ENCODE measurements around the gene C19orf53.
"Not testable (repeated sequence)": the region's sequence is repeated elsewhere in the genome, so short reads cannot be mapped to it uniquely, and the experiment has no call there.

C19orf53 gene

DNA sequence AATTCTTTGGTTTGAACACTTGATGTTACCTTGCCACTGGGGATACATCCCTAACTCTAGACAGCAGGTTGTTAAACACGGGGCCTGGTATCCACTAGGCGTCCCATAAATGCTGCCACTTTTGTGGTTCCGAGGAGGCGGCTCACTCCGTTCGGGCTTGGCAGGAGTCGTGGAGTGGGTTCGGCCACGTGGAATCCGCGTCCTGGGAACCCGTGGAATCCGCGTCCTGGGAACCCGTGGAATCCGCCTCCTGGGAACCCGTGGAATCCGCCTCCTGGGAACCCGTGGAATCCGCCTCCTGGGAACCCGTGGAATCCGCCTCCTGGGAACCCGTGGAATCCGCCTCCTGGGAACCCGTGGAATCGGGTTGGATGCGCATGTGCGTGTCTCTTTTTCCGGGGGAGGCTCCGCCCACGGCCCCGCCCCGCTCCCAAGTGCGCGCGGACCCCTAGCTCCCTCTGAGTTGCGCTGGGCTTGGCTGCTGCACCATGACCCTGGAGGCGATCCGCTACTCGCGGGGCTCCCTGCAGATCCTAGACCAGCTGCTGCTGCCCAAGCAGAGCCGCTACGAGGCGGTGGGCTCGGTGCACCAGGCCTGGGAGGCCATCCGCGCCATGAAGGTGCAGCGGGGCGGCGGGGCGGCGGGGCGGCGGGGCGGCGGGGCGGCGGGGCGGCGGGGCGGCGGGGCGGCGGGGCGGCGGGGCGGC, 10.0 kb upstream of the C19orf53 start, which contains the start of gene MRI1:
Gene MRI1 (plus strand): TSS at position 422 of the 707 bp plus-strand sequence. CDS start 67 bp downstream, at position 489.
- peak; percentile 91 for DNase-seq

DNA sequence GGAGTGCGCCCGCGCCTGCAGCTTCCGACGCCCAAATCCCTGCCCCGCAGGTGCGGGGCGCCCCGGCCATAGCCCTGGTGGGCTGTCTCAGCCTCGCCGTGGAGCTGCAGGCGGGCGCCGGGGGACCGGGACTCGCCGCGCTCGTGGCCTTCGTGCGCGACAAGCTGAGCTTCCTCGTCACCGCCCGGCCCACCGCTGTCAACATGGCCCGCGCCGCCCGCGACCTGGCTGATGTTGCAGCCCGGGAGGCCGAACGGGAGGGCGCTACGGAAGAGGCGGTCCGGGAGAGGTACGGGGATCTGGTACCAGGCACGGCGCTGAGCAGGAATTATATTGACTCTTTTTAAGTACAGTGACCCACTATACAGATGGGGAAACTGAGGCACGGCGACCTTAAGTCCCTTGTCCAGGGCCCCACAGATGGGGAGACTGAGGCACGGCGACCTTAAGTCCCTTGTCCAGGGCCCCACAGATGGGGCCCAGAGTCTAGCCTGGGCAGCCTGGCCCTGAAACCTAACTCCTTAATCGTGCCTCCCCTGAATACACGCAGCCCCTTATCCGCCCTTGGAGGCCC, 9.3 kb upstream of the C19orf53 start:
- peak; percentile 74 for DNase-seq

DNA sequence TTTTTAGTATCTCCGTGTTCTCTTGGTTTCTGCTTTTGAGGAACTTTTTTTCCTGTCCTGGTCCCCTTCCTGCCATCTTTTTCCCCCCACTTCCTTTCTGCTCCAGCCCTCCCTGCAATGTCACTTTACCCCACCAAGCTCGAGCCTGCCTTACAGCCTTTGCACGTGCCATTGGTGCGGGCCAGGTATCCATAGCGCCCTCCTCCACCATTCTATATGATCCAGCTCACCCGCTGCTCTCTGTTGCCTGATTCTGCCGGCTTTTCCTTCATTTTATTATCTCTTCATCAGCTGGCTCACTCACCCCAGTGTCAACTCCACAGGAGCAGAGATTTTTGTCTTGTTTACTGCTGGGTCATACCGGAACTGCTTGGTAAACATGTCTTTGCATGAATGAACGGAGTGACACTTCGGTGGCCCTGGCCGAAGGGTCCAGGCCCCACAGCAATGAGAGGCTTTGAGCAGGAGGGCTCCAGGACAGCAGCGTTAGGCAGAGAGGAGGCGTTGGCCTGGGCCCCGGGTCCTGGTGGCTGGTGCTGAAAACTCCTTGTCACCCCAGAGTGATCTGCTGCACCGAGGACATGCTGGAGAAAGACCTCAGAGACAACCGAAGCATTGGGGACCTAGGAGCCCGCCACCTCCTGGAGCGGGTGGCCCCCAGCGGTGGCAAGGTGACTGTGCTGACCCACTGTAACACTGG, 8.7 kb upstream of the C19orf53 start:
- DNase-seq, result no peak

DNA sequence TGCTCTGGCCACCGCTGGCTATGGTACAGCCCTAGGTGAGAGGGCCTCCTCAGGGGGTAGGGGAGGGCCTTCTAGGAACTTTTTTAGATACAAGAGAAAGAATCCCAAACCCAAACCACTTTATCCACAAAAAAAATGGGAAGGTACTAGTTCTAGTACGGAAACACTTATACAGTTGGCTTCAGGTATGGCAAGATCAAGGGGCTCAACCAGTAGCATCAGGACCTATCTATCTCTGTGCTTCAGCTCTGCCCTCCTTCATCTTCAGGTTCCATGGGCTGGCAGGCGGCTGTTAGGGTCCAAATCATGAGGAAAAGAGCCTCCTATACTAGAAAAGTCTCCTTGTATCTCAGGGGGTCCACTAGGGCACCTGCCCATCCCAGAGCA, 8.2 kb upstream of the C19orf53 start:
- no peak for DNase-seq

DNA sequence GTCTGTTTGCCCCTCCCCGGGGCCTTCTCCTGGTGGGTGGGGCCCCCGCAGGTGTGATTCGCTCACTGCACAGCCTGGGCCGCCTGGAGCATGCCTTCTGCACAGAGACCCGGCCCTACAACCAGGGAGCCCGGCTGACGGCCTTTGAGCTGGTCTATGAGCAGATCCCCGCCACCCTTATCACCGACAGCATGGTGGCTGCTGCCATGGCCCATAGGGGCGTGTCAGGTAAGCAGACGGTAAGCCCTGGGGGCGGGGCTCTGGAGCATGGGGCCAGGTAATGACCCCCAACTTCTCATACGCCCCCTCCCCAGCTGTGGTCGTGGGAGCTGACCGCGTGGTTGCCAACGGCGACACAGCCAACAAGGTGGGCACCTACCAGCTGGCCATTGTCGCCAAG, 5.7 kb upstream of the C19orf53 start:
- DNase-seq, result no peak

DNA sequence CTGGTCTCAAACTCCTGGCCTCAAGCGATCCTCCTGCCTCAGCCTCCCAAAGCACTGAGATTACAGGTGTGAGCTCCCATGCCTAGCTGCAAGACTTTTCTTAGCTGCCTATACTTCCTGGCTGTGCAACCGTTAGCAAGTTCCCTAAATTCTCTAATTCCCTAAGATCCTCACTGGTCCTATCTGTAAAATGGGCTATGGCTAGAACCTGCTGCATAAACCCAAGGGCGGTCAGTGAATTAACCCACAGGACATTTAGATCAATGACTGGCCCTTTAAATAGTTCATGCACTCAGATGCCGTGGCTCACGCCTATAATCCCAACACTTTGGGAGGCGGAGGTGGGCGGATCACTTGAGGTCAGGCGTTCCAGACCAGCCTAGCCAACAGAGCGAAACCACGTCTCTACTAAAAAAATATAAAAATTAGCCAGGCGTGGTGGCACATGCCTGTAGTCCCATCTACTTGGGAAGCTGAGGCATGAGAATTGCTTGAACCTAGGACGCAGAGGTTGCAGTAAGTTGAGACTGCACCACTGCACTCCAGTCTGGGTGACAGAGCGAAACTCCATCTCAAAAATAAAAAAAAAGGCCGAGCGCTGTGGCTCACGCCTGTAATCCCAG, 4.1 kb upstream of the C19orf53 start:
- no peak for DNase-seq

DNA sequence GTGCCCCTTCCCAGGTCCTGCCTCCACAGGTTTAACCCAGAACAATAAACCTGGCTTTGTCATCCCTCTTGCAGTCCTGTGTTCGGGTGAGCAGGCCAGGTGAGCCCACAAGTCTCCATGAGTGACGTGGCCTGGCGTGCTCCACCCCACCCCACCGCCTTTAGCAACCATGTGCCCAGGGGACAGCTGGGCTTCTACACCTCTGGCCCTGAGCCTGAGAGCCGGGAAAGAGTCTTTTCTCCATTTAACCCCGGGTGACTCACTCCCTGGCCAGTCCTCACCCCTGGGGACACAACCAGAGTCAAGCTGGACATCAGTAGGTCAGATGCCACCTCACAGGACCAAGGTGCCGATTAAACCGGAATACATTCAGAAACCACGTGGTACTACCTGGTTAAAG, 4.1 kb downstream of the C19orf53 start:
- DNase-seq, result no peak

DNA sequence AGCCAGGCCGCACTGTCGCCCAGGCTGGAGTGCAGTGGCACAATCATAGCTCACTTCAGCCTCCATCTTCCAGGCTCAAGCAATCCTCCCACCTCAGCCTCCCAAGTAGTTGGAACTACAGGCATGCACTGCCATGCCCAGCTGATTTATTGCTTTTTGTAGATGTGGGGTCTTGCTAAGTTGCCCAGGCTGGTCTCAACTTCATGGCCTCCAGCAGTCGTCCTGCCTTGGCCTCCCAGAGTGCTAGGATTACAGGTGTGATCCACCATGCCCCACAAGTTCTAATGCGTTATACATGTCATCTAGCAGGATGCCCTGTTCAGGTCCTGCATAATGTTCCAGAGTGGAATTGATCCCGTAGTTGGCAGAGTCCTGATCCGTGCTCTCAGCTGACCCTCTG, 4.6 kb downstream of the C19orf53 start:
- DNase-seq, result no peak

DNA sequence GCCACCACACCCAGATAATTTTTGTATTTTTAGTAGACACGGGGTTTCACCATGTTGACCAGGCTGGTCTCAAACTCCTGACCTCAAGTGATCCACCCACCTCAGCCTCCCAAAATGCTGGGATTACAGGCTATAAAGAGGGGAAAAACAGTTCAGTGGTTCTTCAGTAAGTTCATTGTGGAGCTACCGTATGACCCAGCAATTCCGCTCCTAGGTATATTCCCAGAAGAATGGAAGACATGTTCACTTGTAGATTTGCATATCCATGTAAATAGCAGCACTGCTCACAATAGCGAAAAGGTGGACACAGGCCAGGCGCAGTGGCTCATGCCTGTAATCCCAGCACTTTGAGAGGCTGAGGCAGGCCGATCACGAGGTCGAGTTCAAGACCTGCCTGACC, 5.5 kb downstream of the C19orf53 start:
- not testable (repeated sequence) for DNase-seq

DNA sequence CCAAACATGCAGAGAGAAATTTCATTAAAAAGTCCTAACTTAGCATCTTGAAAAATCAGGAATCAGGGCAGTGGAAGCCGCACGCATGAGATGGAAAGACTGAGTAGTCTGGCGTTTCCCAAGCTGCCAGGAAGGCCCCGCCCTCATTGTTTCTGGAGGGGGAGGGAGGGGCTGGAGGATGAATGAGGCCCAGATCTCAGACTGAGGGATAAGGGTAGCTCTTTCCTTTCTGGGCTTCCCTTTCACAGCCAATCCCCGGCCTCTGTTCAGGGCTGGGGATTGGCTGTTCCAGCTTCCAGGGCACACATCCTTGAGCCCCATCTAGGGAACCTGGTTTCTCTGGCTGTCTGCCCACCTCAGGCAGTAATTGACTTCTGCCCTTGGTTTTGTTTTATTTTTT, 7.3 kb downstream of the C19orf53 start:
- DNase-seq, result no peak

DNA sequence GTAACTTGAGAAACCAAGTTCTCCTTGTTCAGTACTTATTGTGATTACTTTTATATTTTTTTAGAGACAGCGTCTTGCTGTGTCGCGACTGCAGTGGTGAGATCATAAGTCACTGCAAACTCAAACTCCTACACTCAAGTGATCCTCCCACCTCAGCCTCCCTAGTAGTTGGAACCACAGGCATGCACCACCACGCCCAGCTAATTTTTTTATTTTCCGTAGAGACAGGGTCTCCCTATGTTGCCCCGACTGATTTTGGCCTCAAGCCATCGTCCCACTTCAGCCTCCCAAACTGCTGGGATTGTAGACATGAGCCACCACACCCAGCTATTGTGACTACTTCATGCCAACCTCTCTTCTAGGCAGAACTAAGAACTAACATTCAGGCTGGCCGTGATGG, 8.3 kb downstream of the C19orf53 start:
- DNase-seq, result no peak

DNA sequence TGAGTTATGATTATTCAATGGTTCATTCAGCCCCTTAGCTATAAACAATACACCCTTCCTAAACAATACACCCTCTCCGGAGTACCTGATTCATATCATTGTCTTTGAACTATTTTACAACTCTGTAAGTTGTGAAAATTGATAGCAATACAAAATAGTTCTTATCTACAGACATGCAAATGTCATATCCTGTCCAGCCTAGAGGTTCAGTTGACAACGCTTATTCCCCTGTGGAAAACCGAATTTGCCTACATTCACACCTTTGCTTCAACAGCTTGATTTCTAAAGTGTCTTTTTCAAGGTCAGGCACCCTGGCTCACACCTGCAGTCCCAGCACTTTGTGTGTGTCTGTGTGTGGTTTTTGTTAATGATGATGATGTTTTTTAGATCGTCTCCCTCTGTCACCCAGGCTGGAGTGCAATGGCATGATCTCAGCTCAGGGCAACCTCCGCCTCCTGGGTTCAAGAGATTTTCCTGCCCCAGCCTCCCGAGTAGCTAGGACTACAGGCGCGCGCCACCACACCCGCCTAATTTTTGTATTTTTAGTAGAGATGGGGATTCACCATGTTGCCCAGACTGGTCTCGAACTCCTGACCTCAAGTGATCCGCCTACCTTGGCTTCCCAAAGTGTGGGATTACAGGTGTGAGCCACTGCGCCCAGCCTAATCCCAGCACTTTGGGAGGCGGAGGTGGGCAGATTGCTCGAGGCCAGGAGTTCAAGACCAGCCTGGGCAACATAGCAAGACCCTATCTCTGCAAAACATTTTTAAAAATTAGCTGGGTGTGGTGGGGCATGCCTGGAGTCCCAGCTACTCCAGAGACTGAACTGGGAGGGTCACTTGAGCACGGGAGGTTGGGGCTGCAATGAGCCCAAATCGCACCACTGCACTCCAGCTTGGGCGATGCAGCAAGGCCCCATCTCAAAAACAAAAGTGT, 9.6 kb downstream of the C19orf53 start:
- DNase-seq, result no peak

DNA sequence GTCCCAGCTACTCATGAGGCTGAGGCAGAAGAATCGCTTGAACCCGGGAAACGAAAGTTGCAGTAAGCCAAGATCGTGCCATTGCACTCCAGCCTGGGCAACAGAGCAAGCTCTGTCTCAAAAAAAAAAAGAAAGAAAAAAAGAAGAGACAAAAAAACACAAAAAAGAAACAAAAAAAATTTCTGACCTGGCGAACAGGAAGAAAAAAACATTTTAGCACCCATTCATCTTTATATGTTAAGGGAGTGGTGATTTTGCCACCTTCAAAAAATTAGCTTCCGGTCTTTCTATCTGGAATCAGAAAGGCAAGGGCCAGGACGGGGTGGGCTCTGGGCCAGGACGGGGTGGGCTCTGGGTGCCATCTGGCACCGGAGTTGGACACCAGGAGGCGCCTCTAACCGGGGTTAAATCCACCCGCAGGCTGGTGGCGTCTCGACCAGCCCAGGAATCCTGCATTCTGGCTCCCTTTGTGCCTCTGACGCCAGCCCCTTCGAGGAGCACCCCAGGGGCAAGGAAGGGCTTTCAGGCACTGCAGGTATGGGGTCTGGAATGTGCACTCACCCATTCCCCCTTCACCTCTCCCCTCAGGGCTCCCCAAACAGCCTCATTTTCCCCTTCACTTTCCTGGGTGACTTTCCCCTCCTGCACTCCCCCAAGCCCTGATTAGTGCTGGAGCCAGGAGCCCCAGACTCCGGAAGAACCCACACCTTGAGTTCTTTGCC, 10.6 kb downstream of the C19orf53 start:
- DNase-seq, result peak; percentile 88

DNA sequence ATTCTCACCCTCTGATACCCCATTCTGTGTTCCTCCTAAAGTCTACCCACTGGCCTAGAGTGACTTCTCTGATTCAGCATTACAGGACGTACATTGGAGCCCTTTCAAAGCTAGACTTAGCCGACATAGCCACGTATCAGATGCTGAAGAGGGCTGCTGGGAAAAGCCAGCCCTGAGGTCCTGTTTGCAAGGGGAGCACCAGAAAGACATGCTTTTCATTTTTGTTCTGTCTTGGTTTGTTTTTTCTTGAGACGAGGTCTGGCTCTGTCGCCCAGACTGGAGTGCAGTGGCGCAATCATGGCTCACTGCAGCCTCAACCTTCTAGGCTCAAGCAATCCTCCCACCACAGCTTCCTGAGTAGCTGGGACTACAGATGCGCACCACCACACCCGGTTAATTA, 14.7 kb downstream of the C19orf53 start:
- DNase-seq, result no peak

DNA sequence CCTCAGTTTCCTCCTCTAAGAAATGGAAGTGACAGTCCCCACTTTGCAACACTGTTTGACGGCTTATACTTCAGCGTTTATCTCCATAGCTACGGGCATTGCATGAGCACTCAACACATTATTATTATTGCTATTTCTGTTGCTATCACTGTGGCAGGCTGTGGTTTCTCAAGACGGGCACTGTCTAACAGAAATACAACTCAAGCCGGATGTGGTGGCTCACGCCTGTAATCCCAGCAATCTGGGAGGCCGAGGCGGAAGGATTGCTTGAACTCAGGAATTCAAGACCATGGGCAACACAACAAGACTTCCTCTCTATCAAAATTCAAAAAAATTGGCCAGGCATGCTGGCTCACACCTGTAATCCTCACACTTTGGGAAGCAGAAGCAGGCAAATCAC, 16.1 kb downstream of the C19orf53 start:
- no peak for DNase-seq

DNA sequence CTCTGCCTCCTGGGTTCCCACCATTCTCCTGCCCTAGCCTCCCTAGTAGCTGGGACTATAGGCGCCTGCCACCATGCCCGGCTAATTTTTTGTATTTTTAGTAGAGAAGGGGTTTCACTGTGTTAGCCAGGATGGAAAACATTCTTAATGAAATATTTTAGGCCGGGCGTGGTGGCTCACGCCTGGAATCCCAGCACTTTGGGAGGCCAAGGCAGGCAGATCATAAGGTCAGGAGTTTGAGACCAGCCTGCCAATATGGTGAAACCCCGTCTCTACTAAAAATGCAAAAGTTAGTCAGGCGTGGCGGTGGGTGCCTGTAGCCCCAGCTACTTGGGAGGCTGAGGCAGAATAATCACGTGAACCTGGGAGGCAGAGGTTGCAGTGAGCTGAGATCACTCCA, 19.1 kb downstream of the C19orf53 start:
- DNase-seq, result not testable (repeated sequence)

DNA sequence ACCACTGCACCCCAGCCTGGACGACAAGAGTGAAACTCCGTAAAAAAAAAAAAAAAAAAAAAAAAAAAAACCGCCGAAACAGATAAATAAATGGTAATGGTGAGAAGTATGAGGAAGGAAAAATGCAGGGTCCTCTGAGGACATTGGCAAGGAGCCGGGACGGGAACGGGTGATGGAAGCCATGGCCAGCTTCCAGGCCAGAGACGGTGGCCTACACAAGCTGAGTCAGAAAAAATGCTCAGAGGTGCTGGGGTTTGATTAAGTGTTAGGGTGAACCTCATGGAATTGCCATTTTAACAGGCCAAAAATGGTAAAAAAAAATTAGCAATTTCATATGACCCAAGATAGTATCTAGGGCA, 20.1 kb downstream of the C19orf53 start:
- no peak for DNase-seq

DNA sequence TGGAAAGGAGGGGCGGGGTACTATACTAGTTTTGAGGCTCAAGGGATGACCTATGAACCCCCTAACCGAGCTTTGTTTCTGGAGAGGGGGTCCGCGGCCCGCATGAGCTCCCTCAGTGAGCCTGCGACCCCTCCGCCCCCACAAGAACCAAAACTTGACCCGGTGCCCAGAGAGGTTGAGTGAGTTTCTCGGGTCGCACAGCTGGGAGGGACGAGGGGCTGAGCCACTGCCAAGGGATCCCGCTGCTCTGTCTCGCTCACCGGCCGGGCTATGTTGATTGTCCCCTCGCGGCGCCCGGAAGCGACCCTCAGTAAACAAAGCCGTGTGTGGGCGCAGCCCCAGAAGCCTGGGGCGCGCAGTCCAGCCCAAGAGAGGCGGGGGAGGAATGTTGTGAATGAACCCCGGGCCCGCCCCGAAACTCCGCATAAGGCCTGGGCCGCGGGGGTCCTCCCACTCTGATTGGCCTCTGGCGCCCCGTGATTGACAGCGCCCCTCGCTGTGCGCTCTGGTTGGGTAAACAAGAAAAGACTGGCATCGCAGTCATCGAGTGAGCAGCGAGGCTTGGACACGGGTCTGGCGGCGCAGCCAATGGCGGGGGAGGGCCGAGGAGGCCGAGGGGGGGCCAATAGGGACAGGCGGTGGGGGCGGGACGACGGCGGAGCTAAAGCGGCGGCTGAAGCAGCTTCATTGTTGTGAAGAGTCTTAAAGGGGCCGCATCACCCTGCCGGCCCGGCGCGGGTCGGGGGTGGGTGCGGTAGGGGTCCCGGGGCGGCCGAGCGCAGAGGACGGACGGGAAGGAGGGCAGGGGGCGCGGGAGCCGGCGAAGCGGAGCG, 20.7 kb downstream of the C19orf53 start, which contains the start of gene ZSWIM4:
Gene ZSWIM4 (plus strand): TSS at position 687 of the 833 bp plus-strand sequence. CDS start 206 bp downstream, outside the sequence.
- peak; percentile 95 for DNase-seq

DNA sequence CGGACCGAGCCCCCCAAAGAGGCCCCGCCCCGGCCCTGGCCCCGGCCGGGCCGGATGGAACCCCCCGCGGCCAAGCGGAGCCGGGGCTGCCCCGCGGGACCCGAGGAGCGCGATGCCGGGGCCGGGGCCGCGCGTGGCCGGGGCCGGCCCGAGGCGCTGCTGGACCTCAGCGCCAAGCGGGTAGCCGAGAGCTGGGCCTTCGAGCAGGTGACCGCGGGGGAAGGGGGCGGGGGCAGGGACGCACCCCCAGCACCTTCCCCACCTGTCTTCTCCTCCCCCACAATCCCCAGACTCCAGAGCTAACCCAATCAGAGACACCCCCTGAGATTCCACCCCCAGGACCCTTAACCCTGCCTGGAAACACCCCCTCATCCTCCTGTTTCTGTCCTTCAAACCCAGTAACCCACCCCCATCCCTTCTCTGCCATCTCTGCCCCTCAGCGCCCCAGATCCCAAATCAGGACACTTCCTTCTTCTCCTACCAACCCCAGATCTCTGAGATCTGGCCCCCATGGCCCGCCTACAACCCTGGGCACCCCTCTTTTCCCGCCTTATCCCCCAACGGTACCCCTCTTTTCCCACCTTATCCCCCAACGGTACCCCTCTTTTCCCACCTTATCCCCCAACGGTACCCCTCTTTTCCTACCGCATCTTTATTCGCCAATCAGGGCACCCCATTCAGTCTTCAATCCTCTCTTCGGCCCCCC, 21.5 kb downstream of the C19orf53 start:
- no peak for DNase-seq

Measured in activated CD8-positive, alpha-beta memory T cell treated with anti-CD3 and anti-CD28 coated beads for 24 hours (primary cell).